GM10248 (cell line): ENCODE measurements around the gene ISG20L2.

Experiments used
- CTCF ChIA-PET: fragments of 300-600 bp; sonication (Branson Sonifier 250); formaldehyde crosslinking; extraction: SDS; loops from one replicate; lab custom pipeline; 2021; ENCODE audit warnings: antibody characterized with exemption; lab: Yijun Ruan, JAX
- POLR2A ChIA-PET: fragments of 350-650 bp; sonication (Branson Sonifier 250); formaldehyde crosslinking; extraction: SDS; loops from one replicate; lab custom pipeline; 2020; ENCODE audit warnings: antibody characterized with exemption; lab: Yijun Ruan, JAX
- DNase-seq: peaks from one replicate; pipeline ENCODE4 v3.0.0; 2012; ENCODE audit errors: extremely low spot score
- CTCF ChIP-seq: IDR thresholded peaks from 2 replicates; pipeline ENCODE4 v1.5.1; 2012; ENCODE audit warnings: mild to moderate bottlenecking, low read depth; ENCODE audit errors: extremely low read depth, missing control alignments, control extremely low read depth

Gene ISG20L2

GRCh38 chr1:156754219-156754618 is 25.7 kb upstream of the ISG20L2 start:
- CTCF ChIA-PET, result interaction anchor here (2.1 kb wide), 1 partner anchor 28 kb away, joined by 7 read pairs; no protein-coding TSS in a partner anchor

DNA sequence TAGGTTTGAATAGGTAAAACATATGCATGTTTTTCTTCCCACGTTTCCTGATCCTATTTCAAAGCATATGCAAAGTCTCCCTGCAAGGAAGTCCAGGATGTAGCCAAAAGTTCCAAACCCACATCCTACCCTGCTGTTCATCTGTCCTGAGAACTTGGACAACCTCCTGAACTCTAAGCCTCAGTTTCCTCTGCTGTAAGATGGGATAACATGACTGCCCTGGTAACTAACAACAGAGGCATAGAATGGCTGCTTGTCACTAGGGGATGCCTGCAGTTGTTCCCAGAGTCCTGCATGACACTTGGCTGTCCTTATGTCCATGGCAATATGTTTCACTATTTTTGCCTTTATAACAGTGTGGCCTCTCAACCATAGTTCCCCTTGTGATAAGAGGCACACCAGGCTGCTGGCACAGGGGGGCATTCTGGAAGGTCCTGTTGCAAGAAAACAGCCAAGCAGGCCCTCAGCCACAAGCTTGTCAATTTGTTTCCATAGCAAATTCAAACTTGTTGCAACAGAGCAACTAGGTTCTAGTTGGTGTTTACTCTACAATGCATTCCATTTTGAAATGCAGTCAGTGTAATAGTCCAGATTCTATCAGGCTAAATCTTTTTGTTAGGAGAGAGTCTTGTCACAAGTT is 24.4 kb upstream of the ISG20L2 start:
- ChIA-PET CTCF (interaction anchor here (1.1 to 2.1 kb wide), 8 partner anchors 12 to 64 kb away, joined by 3 to 15 read pairs (median 6); partner anchors contain the start of genes ISG20L2, METTL25B, MRPL24 and PRCC), POLR2A (interaction anchor here (1.0 kb wide), 1 partner anchor 14 kb away, joined by 5 read pairs; the partner anchor contains the start of gene PRCC)
- no peak for TF ChIP-seq CTCF
- DNase-seq, result no peak

More at GRCh38 chr1:156754219-156754618, 25.7 kb upstream of the ISG20L2 start:
- POLR2A ChIA-PET, result no interaction called here
- TF ChIP-seq CTCF, result no peak
- DNase-seq, result no peak

- CTCF ChIA-PET, result interaction anchor here (0.6 to 2.1 kb wide), 12 partner anchors 9 to 108 kb away, joined by 3 to 15 read pairs (median 4); partner anchors contain the start of genes ISG20L2, METTL25B, MRPL24 and PRCC
- TF ChIP-seq CTCF, result no peak
- POLR2A ChIA-PET, result interaction anchor here (0.6 to 1.3 kb wide), 5 partner anchors 15 to 251 kb away, joined by 3 to 6 read pairs (median 5); partner anchors contain the start of genes MEF2D and PRCC
- peak; percentile 94 for DNase-seq
These were observed 23.4 kb upstream of the ISG20L2 start for GRCh38 chr1:156751757-156752481.

GRCh38 chr1:156751451-156751756 is 22.8 kb upstream of the ISG20L2 start, which contains the start of gene HDGF:
Gene HDGF, minus strand, starts transcription at chr1:156751675. Its CDS starts 246 bp downstream, at chr1:156751429.
- no peak for TF ChIP-seq CTCF
- CTCF ChIA-PET, result interaction anchor here (1.1 to 2.1 kb wide), 8 partner anchors 9 to 62 kb away, joined by 3 to 15 read pairs (median 4); partner anchors contain the start of genes ISG20L2, METTL25B and MRPL24
- DNase-seq, result no peak
- POLR2A ChIA-PET, result interaction anchor here (0.6 to 1.3 kb wide), 4 partner anchors 15 to 251 kb away, joined by 3 to 6 read pairs (median 4); partner anchors contain the start of genes MEF2D and PRCC

- TF ChIP-seq CTCF, result no peak
- CTCF ChIA-PET, result interaction anchor here (1.1 to 2.1 kb wide), 8 partner anchors 10 to 61 kb away, joined by 3 to 15 read pairs (median 4); partner anchors contain the start of genes ISG20L2, METTL25B and MRPL24
- POLR2A ChIA-PET, result interaction anchor here (1.2 to 1.3 kb wide), 2 partner anchors 16 to 25 kb away, joined by 5 to 6 read pairs; partner anchors contain the start of gene PRCC
- DNase-seq, result no peak
These were observed 22.3 kb upstream of the ISG20L2 start for GRCh38 chr1:156750711-156751450.
